Activated T-cell treated with anti-CD3 and anti-CD28 coated beads for 4 hours (primary cell): ENCODE results near the gene CIP2A.

Experiments
- DNase-seq: peaks from one replicate; pipeline ENCODE4 v3.0.0-alpha.2; 2020

The CIP2A gene

GRCh38 chr3:108509263-108509662 lies 80.0 kb downstream of the CIP2A start:
- no peak for DNase-seq

GRCh38 chr3:108507902-108508301 lies 81.3 kb downstream of the CIP2A start:
- DNase-seq = no peak

- DNase-seq = no peak
Measured at GRCh38 chr3:108505811-108506210, 83.4 kb downstream of the CIP2A start.

GRCh38 chr3:108503722-108504121 lies 85.5 kb downstream of the CIP2A start:
- no peak for DNase-seq

- no peak for DNase-seq
Measured at GRCh38 chr3:108501535-108501934, 87.7 kb downstream of the CIP2A start.

GRCh38 chr3:108500728-108501127 lies 88.5 kb downstream of the CIP2A start:
- no peak for DNase-seq
